ENCODE data around the gene PDIA6. TPM values are rescaled to one million over a fixed set of nuclear protein-coding genes. Genes with fewer than 3 reads are reported as not detected.

Gene PDIA6
- total RNA-seq, 1 donor from 2014 or later: 406 TPM

- no peak for DNase-seq (ENCODE audit: low read depth)
- TF ChIP-seq, protein P1, sequence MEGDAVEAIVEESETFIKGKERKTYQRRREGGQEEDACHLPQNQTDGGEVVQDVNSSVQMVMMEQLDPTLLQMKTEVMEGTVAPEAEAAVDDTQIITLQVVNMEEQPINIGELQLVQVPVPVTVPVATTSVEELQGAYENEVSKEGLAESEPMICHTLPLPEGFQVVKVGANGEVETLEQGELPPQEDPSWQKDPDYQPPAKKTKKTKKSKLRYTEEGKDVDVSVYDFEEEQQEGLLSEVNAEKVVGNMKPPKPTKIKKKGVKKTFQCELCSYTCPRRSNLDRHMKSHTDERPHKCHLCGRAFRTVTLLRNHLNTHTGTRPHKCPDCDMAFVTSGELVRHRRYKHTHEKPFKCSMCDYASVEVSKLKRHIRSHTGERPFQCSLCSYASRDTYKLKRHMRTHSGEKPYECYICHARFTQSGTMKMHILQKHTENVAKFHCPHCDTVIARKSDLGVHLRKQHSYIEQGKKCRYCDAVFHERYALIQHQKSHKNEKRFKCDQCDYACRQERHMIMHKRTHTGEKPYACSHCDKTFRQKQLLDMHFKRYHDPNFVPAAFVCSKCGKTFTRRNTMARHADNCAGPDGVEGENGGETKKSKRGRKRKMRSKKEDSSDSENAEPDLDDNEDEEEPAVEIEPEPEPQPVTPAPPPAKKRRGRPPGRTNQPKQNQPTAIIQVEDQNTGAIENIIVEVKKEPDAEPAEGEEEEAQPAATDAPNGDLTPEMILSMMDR (conservative IDR thresholded peaks at IDR 0.05; ENCODE audit: low read depth, low read length): no peak
- no peak overlapping the region for H3K4me3 ChIP-seq (ENCODE audit: low read depth, low read length)
Observed at GRCh38 chr2:10848541-10848940, 36.0 kb upstream of the PDIA6 start.

- TF ChIP-seq, protein P1 (conservative IDR thresholded peaks at IDR 0.05; ENCODE audit: low read depth, low read length): no peak
- no peak for DNase-seq (ENCODE audit: low read depth)
- no peak overlapping the region for H3K4me3 ChIP-seq (ENCODE audit: low read depth, low read length)
Observed at GRCh38 chr2:10847008-10847407, 34.4 kb upstream of the PDIA6 start.

GRCh38 chr2:10846110-10846861, 33.7 kb upstream of the PDIA6 start:
- TF ChIP-seq, protein P1 (conservative IDR thresholded peaks at IDR 0.05; ENCODE audit: low read depth, low read length): no peak
- DNase-seq (ENCODE audit: low read depth): no peak

DNA sequence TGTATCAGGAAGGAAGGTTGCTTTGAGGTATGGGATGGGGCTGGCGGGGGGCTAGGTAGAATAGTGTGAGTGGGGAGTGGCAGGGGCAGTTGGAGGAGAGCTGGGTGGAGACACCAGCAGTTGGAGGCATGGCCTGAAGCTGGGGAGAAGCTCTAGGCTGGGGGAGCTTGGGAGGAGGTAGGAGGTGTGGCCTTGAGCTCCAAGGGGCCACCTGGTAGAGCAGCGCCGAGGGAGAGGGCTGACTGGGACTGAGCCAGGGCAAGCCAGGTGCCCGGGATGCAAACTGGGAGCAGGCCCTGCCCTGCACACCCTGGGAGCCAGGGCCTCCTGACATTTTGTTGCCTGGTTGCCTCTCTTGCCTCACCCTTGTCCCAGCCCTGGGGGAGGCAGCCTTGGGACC, 33.1 kb upstream of the PDIA6 start:
- TF ChIP-seq, protein P1 (conservative IDR thresholded peaks at IDR 0.05; ENCODE audit: low read depth, low read length): no peak

More at GRCh38 chr2:10846110-10846861, 33.7 kb upstream of the PDIA6 start:
- H3K4me3 ChIP-seq (ENCODE audit: low read depth, low read length): no peak overlapping the region

GRCh38 chr2:10844097-10844496, 31.5 kb upstream of the PDIA6 start:
- H3K4me3 ChIP-seq (ENCODE audit: low read depth, low read length): peak overlapping the region; percentile 5
- TF ChIP-seq, protein P1 (conservative IDR thresholded peaks at IDR 0.05; ENCODE audit: low read depth, low read length): no peak
- DNase-seq (ENCODE audit: low read depth): peak; percentile 64

More for the DNA sequence above, 33.1 kb upstream of the PDIA6 start:
- no peak overlapping the region for H3K4me3 ChIP-seq (ENCODE audit: low read depth, low read length)
- no peak for DNase-seq (ENCODE audit: low read depth)

GRCh38 chr2:10842506-10842905, 29.9 kb upstream of the PDIA6 start:
- no peak for DNase-seq (ENCODE audit: low read depth)
- TF ChIP-seq, protein P1 (conservative IDR thresholded peaks at IDR 0.05; ENCODE audit: low read depth, low read length): no peak
- H3K4me3 ChIP-seq (ENCODE audit: low read depth, low read length): no peak overlapping the region
